HK-2 (cell line): ENCODE results near the gene ZC3HAV1L.
"Not testable (repeated sequence)": the region's sequence is repeated elsewhere in the genome, so short reads cannot be mapped to it uniquely, and the experiment has no call there.

Experiments
- DNase-seq: peaks from one replicate; pipeline ENCODE4 v3.0.0-alpha.2; 2018; ENCODE audit not compliant: unreplicated experiment

The ZC3HAV1L gene

DNA sequence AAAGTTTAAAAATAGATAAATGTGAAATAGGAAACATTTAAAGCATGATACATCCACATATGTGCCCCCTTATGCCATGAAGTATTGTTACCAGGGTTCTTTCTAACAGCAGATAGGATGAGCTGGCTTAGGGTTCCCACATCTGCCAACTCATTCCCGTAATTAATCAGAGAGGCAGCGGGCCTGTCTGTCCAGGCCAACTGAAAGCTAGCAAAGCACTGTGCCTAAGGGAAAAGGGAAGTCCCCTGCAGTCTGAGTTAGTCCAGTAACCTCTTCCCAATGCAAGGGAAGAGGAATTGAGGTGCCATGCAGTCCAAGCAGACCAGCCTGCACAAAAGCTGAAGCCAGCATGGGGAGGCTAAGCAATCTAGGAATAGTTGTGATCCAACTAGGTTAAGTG lies 18.3 kb upstream of the ZC3HAV1L start:
- no peak for DNase-seq

DNA sequence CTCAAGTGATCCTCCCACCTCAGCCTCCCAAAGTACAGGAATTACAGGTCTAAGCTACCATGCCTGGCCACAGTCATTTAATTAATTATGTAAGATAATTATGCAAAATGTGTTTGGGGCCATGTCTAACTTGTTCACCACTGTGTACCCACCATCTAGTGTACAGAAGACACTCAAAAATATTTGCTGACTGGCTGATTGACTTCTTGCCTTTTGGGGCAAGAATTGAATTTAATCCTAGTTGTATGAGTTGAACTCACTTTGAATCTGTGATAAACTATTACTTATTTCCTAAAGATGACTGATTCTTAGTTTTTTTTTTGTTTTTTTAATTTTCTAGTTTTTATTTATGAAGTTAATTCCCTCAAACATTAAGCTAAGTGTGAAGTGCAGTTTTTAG lies 15.8 kb upstream of the ZC3HAV1L start:
- DNase-seq: no peak

DNA sequence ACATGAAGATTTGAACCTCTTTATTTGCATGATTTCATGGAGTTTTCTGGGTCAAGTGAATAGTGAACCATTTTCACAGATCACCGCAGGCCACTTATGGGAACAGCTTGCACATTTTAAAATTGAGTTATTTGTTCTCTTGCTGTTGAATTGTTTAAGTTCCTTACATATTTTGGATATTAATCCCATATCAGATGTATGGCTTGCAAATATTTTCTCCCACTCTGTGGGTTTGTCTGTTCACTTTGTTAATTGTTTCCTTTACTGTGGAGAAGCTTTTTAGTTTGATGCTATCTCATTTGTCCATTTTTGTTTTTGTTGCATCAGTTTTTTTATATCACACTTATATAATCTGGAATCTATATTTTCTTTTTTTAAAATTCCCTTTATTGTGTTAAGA lies 14.1 kb upstream of the ZC3HAV1L start:
- DNase-seq: no peak

DNA sequence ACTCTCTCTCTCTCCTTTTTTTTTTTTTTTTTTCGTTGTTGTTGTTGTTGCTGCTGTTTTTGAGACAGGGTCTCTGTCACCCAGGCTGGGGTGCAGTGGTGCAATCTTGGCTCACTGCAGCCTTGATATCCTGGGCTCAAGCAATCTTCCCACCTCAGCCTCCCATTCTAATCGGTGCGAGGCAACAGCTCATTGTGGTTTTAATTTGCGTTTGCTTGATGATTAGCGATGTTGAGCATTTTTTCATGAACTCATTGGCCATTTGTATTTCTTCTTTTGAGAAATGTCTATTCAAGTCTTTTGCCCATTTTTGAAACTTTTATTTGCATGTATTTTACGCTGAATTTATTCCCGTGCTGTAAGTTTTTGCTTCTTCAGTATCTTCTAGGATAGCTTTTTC lies 13.3 kb upstream of the ZC3HAV1L start:
- DNase-seq: no peak

DNA sequence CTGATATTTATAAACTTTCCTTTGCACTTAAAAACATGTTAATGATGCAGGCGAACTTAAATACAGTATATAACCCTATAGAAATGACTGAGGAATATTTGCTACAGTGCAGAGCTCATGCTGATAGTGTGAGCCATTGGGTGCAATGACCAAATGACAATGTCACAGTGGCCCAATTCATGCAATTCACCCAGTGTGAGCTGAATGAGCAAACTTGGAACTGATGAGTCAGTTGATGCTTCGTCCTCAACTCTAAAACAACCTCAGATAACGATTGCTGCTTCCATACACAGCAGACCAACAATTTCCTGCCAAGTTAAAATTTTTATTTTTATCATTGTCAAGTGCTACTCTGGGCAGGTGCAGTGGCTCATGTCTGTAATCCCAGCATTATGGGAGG lies 12.1 kb upstream of the ZC3HAV1L start:
- DNase-seq: no peak

DNA sequence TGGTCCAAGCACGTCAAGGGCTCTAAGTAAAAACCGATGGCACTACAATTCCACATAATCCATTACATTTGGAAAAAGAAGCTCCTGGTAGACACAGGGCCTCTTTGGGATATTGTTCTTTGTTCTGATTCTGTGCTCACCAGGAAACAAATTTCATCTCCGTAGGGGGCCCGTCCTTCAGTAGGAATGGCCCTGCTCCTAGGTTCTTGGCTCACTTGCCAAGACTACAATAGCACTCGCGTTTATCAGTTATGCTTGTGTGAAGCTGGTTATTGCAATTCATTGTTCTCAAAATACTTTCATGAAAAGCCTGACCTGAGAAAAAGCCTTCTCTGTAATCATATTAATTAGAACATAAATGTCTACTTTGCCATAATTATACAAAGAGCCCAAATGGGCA lies 10.3 kb upstream of the ZC3HAV1L start:
- DNase-seq: no peak

DNA sequence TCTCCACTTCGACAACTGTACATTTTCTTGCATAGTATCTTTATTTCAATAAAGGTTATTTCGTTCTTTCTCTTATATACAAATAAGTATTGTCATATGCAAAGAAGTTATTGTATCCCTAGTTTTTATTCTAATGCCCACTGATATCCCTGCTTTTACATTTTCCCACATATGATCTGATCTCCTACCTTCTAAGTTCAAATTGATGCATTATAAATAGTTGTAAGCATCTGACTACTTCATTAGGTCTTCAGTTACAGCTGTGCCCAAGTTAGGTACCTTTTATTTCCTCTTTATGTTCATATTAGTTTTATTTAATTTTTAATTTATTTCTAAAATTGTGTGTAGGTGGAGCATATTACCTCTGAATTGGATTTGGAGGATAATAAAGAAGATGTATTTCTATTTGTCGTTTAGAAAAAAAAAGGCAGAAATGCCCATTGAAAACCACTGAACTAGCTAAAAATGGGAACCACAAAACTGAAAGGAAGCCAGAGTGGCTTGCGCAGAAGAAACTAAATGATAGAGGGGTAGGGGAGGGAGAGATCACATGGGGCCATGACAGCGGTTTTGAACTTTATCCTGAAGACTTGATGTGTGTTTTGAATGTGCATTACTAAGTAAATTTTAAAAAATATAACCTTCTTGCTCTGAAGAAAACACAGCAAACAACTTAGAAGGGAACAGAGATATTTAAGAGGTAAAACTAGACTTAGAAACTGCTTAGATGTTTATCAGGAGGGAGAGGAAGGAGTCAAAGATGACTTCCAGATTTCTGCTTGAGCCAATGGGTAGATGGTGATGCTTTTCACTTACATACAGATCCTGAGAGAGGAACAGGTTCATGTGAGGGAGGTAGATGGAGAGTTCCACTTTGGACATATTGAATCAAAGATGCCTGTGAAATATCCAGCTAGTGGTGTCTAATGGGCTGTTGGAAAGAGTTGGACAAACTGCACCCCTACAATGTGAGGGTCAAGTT lies 9.3 kb upstream of the ZC3HAV1L start:
- DNase-seq: no peak

DNA sequence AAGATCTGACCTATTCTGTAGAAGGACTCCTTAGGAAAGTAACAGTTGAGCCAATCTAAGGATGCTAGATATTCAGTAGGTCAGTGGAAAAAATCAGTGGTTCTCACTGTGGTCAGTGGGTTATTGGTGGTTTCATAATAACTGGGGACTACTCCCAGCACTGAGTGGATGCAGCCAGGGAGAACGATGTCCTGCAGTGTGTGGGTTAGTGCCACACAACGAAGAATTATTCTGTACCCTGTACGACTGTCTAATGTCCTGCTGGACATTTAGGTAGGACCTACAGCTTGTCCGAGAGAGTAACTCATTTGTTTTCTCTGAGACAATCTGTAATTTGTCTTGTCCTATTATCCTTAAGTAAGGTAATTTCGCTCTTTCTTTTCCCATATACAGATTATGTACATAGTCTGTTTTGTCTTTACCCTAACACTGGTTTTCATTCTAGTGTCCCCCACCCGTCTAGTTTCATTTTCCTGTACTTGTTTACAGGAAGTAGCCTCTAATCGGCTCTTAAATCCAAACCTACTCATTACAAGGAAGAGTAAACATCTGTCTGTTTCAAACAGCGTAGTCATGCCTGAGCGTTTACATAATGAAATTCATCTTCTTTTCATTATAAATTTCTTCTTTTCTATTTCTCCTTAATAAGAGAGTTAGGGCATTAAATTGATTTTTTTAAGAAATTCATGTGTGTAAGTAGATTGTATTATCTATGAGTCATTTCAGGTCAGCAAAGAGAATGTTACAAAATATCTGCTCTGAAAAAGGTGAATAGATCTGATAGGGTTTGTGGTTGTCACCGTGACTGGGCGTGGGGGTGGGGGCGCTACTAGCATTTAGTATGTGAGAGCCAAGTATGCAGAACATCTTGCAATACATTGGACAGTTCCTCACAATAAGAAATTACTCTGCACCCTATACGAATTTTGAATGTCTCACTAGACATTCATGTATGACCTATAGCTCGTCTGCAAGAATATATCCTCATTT lies 8.3 kb upstream of the ZC3HAV1L start:
- DNase-seq: no peak

DNA sequence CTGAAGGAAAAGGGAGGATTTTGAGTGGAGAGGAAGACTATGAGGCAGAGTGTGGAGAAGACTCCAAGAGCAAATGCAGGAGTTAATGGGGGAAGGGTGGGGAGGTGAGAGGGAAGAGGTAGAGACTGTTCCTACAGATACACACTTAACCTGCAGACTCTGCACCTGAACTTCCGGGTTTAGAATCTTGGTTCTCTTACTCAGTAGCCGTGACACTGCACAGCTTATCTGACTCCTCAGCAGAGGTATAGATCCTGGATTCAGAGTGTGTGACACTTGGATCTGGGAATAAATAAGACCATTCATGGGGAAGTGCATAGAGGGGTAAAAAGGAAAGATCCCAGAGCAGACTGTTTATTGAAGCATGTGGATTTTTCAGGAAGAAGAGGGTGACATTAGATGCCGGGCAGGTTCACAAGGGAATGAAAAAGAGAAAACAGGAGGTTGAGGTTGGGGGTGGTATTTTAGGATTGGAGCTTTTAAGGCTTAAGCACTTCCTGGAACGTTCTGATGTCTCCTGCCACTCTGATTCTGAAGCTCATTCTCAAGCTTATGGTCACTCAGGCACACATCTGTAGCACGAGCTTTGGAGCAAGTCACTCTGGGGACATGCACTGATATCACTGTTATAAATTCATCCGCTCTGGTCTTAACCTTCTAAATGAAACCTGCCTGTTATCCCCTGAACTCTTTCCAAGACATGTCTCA lies 5.7 kb upstream of the ZC3HAV1L start:
- DNase-seq: no peak

DNA sequence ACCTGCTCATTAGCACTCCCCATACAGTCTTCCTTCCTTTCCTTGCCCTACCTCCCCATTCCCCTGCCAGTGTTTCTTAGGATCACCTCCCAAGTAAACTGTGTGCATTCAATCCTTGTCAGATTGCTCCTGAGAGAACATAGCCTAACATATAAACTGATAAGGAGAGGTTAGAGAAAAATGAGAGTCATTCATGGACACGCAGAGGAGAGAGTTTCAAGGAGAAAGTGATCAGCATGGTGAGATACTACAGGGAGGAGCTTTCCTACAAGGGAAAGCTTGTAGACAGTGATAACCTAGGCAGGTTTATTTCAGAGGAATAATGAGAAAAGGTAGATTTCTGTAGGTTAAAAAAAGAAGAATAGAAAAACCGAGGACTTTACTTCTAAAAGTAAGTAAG lies 2.8 kb upstream of the ZC3HAV1L start:
- no peak for DNase-seq

DNA sequence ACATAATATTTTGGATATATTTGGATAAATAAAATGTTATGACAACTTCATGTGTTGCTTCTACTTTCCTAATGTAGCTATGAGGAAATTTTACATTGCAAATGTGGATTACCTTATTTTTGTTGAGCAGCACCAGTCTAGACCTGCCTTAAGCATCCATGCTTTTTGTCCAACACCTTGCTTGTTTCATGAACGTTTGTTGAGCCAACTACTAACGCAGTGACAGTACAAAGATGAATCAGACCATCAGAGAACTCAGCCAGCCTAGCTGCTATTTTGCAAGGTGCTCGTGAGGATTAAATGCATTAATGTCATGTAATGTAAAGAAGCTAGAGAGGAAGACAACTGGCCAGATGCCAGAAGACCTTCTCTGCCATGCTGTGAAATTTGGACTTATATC lies 1.1 kb upstream of the ZC3HAV1L start:
- no peak for DNase-seq

DNA sequence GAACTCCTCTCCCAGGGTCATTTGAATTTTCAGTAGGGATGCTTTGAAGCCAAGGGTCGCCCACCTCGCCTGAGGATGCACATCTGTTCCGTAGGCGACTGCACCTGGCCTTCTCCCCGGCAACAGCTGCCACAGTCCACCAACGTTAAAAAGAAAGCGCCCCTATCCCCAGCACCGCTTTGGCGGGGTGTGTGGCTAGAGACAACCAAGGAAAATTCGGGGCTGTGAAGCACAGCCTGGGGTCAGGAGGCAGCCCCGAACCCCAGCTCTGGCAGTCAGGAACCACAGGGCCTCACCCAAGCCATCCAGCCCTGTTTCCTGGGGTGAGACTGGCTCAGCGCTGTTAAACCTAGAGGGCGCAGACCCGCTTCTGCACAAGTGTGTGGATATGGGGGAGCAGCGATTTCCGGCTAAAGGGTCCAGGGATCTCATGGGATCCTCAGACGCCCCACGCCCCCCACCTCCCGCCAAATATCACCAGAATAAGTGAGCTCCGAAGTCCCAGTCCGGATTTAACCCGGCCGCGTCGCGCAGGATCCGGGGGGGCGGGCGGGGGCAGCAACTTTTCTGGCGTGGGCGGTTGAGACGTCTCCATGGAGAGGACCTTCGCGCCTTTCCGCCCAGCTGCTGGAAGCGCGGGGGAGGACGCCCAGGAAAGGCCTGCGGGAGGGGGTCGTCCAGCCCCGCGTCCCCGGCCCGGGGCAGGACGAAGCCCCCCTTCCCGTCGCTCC lies 822 bp downstream of the ZC3HAV1L start:
- peak; percentile 48 for DNase-seq

DNA sequence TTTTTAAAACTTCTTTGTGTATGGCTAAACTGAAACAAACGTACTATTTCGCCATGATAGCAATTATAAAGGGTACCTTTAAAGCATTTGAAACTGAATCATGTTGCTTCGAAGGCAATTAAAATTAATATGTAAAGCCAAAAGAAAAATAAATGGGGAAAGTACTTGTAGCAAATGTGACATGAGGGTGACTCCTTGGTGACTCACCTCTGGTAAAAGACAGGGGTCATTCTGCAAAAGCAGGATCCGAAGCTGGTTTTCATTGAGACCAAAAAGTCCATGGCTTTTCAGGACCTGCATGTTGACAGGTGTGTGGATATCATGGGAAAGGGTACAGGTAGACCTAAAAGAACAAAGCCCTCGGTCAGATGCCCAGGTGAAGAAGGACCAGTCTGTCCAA lies 1.5 kb downstream of the ZC3HAV1L start:
- no peak for DNase-seq

DNA sequence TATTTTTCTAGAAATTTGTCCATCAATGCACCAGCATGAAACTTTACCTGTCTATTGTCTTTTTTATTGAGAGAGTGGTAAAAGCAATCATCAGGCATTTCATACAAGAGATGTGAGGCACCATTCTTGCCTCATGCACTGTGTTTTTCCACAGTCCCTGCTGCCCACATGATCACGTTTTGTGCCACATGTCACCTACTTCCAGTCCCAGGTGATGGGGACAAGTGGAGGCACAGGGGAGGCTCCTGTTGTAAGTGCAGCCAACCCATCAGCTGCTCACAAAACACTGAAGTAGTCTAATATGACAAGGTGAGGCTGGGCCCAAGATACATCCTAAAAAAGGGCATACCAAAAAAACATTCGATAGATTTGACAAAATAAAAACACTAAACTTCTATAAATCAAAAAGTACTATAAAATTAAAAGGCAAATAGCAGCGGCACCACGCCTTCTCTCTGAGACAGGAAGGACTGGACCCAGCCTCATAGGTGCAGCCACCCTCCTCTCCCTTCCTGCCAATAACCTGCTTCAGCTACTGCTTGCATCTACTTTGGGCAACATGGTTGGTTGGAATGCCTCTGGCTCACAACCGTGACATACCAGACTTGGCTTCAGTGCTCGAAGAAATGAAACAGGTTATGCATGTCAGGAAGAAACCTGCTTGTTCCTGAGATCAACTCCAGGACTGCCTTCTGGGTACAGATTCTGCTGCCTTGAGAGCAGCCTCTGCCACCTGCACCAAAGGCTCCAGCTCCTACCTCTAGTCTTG lies 2.3 kb downstream of the ZC3HAV1L start:
- DNase-seq: no peak

DNA sequence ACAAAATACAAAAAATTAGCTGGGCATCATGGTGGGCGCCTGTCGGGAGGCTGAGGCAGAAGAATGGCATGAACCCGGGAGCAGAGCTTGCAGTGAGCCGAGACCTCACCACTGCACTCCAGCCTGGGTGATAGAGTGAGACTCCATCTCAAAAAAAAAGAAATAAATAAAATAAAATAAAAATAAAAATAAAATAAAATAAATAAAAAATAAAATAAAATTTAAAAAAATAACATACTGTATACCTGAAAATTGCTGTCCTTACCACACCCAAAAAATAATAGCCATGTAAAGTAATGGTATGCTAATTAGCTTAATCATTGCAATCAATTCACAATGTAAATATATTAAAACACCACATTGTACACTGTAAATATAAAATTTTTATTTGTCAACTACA lies 3.4 kb downstream of the ZC3HAV1L start:
- no peak for DNase-seq

DNA sequence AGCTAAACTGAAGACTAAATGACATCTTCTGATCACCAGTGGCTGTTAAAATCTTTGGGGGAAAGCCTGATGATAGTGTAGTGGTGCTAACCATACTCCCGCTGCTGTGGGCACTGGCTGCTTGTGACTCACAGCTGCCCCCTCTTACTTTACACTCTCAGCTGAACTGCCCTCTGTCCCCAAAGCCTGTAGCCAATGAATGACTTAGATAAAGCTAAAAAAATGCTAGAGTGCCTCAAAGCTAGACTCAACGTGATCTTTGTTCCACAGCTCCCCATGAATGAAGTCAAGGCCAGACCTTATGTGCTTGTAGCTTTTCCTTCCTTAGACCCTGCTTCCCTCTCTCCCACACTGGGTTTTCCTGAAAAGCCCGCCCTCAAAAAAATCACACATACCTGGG lies 6.5 kb downstream of the ZC3HAV1L start:
- DNase-seq: no peak

DNA sequence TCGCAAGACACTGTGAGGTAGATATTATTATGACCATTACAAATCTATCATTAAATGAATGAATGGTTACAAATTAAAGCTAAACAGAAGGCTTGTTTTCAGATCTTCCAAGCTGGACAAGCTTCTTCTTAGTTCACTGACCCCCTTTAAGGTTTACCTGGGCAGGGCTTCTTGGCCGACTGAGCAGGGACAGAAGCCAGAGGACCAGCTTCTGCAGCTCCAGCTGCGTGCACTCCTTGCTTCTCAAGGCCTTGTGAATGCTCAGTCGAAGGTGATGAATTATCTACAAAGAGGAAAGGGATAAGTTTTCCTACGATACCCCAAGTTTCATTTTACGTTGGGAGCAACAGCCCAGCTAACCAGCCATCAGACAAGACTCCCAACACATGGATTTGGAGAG lies 9.3 kb downstream of the ZC3HAV1L start:
- DNase-seq: no peak

DNA sequence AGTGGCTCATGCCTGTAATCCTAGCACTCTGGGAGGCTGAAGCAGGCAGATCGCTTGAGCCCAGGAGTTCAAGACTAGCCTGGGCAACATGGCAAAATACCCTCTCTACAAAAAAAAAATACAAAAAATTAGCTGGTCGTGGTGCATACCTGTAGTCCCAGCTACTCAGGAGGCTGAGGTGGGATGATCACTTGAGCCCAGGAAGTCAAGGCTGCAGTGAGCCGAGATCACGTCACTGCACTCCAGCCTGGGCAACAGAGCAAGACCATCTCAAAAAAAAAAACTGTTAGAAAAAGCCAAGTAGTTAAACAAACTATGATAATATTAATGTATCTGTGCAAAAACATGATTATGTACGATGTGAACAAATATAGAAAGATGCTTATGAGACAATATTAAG lies 10.0 kb downstream of the ZC3HAV1L start:
- not testable (repeated sequence) for DNase-seq

DNA sequence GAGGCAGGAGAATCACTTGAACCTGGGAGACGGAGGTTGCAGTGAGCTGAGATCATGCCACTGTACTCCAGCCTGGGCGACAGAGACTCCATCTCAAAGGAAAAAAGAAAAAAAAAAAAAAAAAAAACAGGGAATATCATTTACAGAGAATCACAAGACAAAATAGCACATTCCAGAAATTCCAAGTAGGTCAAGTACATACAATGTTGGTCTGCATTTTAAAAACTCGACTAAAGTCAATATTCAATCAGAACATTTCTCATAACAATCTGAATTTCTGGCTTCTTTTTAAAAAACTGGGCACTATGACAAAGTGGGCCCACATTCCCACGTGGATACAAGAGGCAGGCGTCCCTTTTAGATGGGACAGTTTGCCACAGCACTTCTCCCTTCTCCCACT lies 12.8 kb downstream of the ZC3HAV1L start:
- no peak for DNase-seq

DNA sequence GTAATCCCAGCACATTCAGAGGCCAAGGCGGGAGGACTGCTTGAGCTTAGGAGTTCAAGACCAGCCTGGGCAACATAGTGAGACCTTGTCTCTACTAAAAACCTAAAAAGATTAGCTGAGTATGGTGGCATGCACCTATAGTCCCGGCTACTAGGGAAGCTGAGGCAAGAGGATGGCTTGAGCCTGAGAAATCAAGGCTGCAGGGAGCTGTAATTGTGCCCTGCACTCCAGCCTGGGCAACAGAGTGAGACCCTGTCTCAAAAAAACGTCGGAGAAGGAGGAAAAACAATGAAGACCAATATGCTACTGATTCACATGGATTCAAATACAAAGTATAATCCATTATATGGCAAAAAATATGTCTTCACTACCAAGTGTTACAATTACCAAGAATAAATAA lies 13.6 kb downstream of the ZC3HAV1L start:
- no peak for DNase-seq

DNA sequence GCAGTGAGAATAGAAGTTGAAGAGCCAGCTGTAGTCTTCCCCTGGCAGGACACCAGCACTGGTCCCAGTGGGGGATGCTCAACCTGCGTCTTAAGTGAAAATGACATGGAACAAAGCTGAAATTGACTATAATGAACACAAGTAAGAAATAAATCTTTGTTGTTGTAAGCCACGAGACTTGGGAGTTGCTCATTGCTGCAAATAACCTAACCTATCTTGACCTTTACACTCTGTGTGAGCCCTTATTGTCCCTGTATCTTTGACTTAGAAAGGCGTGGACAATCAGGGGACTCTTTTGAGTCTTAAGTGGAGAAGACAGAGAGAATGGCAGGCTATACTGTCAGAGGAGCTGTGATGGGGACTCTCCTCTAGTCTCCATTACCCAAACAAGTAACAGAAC lies 16.9 kb downstream of the ZC3HAV1L start:
- no peak for DNase-seq
